Neural progenitor cell (in vitro differentiated cells): ENCODE data around the gene IFT20.

Source experiments
- EZH2 ChIP-seq: fragments of 200-600 bp; sonication (generic); IDR thresholded peaks from 2 replicates; pipeline ENCODE4 v1.6.1; 2017; ENCODE audit warnings: antibody characterized with exemption, mild to moderate bottlenecking, moderate library complexity
- EZH2phosphoT487 ChIP-seq: fragments of 200-600 bp; sonication (generic); IDR thresholded peaks from 2 replicates; pipeline ENCODE4 v1.6.1; 2017; ENCODE audit warnings: antibody characterized with exemption
- TF ChIP-seq, protein P1 (sequence below): fragments of 200-600 bp; sonication (generic); IDR thresholded peaks from 2 replicates; pipeline ENCODE4 v1.5.1; 2017; ENCODE audit warnings: antibody characterized with exemption, mild to moderate bottlenecking

DNA sequence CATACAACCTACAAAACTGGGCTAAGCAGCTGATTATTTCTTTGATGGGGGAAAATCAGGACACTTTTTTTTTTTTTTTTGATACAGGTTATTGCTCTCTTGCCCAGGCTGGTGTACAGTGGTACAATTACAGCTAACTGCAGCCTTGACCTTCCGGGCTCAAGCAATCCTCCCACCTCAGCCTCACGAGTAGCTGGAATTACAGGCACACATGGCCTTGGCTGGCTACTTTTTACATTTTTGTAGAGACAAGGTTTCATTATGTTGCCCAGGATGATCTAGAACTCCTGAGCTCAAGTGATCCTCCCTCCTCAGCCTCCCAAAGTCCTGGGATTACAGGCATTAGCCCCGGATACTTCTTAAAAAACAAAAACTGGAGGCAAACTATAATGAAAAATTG, 36.8 kb downstream of the IFT20 start:
- TF ChIP-seq, protein P1, sequence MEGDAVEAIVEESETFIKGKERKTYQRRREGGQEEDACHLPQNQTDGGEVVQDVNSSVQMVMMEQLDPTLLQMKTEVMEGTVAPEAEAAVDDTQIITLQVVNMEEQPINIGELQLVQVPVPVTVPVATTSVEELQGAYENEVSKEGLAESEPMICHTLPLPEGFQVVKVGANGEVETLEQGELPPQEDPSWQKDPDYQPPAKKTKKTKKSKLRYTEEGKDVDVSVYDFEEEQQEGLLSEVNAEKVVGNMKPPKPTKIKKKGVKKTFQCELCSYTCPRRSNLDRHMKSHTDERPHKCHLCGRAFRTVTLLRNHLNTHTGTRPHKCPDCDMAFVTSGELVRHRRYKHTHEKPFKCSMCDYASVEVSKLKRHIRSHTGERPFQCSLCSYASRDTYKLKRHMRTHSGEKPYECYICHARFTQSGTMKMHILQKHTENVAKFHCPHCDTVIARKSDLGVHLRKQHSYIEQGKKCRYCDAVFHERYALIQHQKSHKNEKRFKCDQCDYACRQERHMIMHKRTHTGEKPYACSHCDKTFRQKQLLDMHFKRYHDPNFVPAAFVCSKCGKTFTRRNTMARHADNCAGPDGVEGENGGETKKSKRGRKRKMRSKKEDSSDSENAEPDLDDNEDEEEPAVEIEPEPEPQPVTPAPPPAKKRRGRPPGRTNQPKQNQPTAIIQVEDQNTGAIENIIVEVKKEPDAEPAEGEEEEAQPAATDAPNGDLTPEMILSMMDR: no peak
- TF ChIP-seq EZH2 (no peak), EZH2phosphoT487 (no peak)
